Mononuclear cell (primary cell): ENCODE data around the gene TRPC4AP. TPM values are rescaled to one million over a fixed set of nuclear protein-coding genes. Genes with fewer than 3 reads are reported as not detected.

ENCODE experiments used
- H3K27me3 ChIP-seq: 2 replicates; pipeline ENCODE4 v1.6.0; 2011; ENCODE audit warnings: low read length, control low read depth; ENCODE audit not compliant: insufficient read depth
- H3K4me1 ChIP-seq: 2 replicates; pipeline ENCODE4 v1.5.1; 2011; ENCODE audit warnings: mild to moderate bottlenecking, low read length, control low read depth; ENCODE audit not compliant: insufficient read depth
- H3K4me3 ChIP-seq: 2 replicates; pipeline ENCODE4 v1.5.1; 2011; ENCODE audit warnings: mild to moderate bottlenecking, low read length, moderate library complexity
- H3K9me3 ChIP-seq: 2 replicates; pipeline ENCODE4 v1.5.1; 2011; ENCODE audit warnings: low read depth, mild to moderate bottlenecking, control low read depth, low read length
- total RNA-seq: library from RNA; depleted of rRNA; stranded (reverse); fragments of >200 nt; gene quantifications from one replicate; pipeline ENCODE4 v1.2.3, GENCODE V29; 2012

The TRPC4AP gene
- total RNA-seq, 1 donor, result 55.3 TPM

GRCh38 chr20:34974246-34974645 is 118.4 kb downstream of the TRPC4AP start:
- no peaks in the 10 kb centered on the region for H3K4me1 ChIP-seq
- H3K9me3 ChIP-seq, result no peaks in the 10 kb centered on the region
- no peak overlapping the region for H3K4me3 ChIP-seq
- H3K27me3 ChIP-seq, result no peaks in the 10 kb centered on the region

- Histone ChIP-seq H3K4me3 (no peak overlapping the region), H3K9me3 (no peaks in the 10 kb centered on the region), H3K4me1 (no peaks in the 10 kb centered on the region), H3K27me3 (no peaks in the 10 kb centered on the region)
Observed at GRCh38 chr20:34971561-34972235, 120.9 kb downstream of the TRPC4AP start.

- Histone ChIP-seq H3K27me3 (no peaks in the 10 kb centered on the region), H3K9me3 (no peaks in the 10 kb centered on the region), H3K4me3 (no peak overlapping the region), H3K4me1 (no peaks in the 10 kb centered on the region)
Observed at GRCh38 chr20:34970846-34971560, 121.6 kb downstream of the TRPC4AP start.

GRCh38 chr20:34970193-34970840 is 122.3 kb downstream of the TRPC4AP start:
- Histone ChIP-seq H3K27me3 (no peaks in the 10 kb centered on the region), H3K9me3 (no peaks in the 10 kb centered on the region), H3K4me3 (no peak overlapping the region), H3K4me1 (no peaks in the 10 kb centered on the region)

- H3K4me3 ChIP-seq, result no peak overlapping the region
- no peaks in the 10 kb centered on the region for H3K9me3 ChIP-seq
Observed at GRCh38 chr20:34968042-34968775, 124.4 kb downstream of the TRPC4AP start.

GRCh38 chr20:34967421-34967820 is 125.2 kb downstream of the TRPC4AP start:
- no peak overlapping the region for H3K4me3 ChIP-seq
- no peaks in the 10 kb centered on the region for H3K9me3 ChIP-seq
- H3K4me1 ChIP-seq, result no peaks in the 10 kb centered on the region
- H3K27me3 ChIP-seq, result no peaks in the 10 kb centered on the region

More at GRCh38 chr20:34968042-34968775, 124.4 kb downstream of the TRPC4AP start:
- Histone ChIP-seq H3K4me1 (no peaks in the 10 kb centered on the region), H3K27me3 (no peaks in the 10 kb centered on the region)

GRCh38 chr20:34965051-34965450 is 127.6 kb downstream of the TRPC4AP start:
- Histone ChIP-seq H3K27me3 (no peaks in the 10 kb centered on the region), H3K4me3 (no peak overlapping the region), H3K4me1 (no peaks in the 10 kb centered on the region), H3K9me3 (no peaks in the 10 kb centered on the region)

GRCh38 chr20:34964486-34964885 is 128.1 kb downstream of the TRPC4AP start:
- Histone ChIP-seq H3K27me3 (no peaks in the 10 kb centered on the region), H3K9me3 (no peaks in the 10 kb centered on the region), H3K4me1 (no peaks in the 10 kb centered on the region), H3K4me3 (no peak overlapping the region)

- Histone ChIP-seq H3K27me3 (no peaks in the 10 kb centered on the region), H3K4me1 (peaks cover 16% of the 10 kb centered on the region), H3K9me3 (no peaks in the 10 kb centered on the region), H3K4me3 (no peak overlapping the region)
Observed at GRCh38 chr20:34956751-34957472, 135.7 kb downstream of the TRPC4AP start.

- H3K4me3 ChIP-seq, result peak overlapping the region; percentile 66
- H3K4me1 ChIP-seq, result peaks cover 16% of the 10 kb centered on the region
- H3K27me3 ChIP-seq, result no peaks in the 10 kb centered on the region
- H3K9me3 ChIP-seq, result no peaks in the 10 kb centered on the region
Observed at GRCh38 chr20:34956041-34956458, 136.6 kb downstream of the TRPC4AP start.

GRCh38 chr20:34955231-34956040 is 137.2 kb downstream of the TRPC4AP start, which contains the start of the genes GSS and MYH7B:
Gene GSS, minus strand, starts transcription at chr20:34955806. Its CDS starts 3,954 bp downstream, at chr20:34951852.
Gene MYH7B, plus strand, starts transcription at chr20:34955868. Its CDS starts 22,138 bp downstream, at chr20:34978006.
- H3K4me3 ChIP-seq, result peak within 1 kb of the TSS; percentile 66
- peaks cover 16% of the 10 kb centered on the region for H3K4me1 ChIP-seq
- H3K27me3 ChIP-seq, result no peaks in the 10 kb centered on the region
- no peaks in the 10 kb centered on the region for H3K9me3 ChIP-seq

- Histone ChIP-seq H3K9me3 (no peaks in the 10 kb centered on the region), H3K4me1 (peaks cover 16% of the 10 kb centered on the region), H3K4me3 (peak overlapping the region; percentile 66), H3K27me3 (no peaks in the 10 kb centered on the region)
Observed at GRCh38 chr20:34954904-34955230, 137.7 kb downstream of the TRPC4AP start.

- H3K27me3 ChIP-seq, result no peaks in the 10 kb centered on the region
- H3K4me1 ChIP-seq, result peaks cover 16% of the 10 kb centered on the region
- H3K9me3 ChIP-seq, result no peaks in the 10 kb centered on the region
- no peak overlapping the region for H3K4me3 ChIP-seq
Observed at GRCh38 chr20:34953960-34954359, 138.6 kb downstream of the TRPC4AP start.

- Histone ChIP-seq H3K4me1 (peaks cover 16% of the 10 kb centered on the region), H3K27me3 (no peaks in the 10 kb centered on the region)
Observed at GRCh38 chr20:34952671-34953070, 139.9 kb downstream of the TRPC4AP start.

More at GRCh38 chr20:34952671-34953070, 139.9 kb downstream of the TRPC4AP start:
- no peaks in the 10 kb centered on the region for H3K9me3 ChIP-seq
- no peak overlapping the region for H3K4me3 ChIP-seq
